ENCODE measurements around the gene PDE8A.

DNA sequence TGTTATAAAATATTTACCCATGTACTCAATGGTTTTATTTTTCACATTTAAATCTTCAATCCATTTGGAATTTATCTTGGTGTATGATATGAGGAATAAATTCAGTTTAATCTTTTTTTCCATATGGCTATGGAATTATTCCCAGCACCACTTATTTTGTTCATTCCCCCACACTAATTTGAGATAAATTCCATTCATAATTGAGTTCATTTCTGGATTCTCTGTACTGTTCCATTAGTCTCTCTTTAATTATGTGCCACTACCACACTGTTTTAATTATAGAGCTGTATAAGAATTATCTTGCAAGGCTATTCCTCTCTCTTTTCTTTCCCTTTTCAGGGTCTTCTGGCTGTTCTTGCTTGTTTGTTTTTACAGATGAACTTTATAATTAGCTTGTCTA is 34.6 kb downstream of the PDE8A start:
- TF ChIP-seq CTCF (IDR thresholded peaks at IDR 0.05): no peak
- no peak for TF ChIP-seq POLR2A (IDR thresholded peaks at IDR 0.05)

Measured in tibial nerve (tissue), 3 donors.